Measurements from ENCODE around the gene DPYD.

Gene DPYD

GRCh38 chr1:97943354-97943753, 22.5 kb upstream of the DPYD start:
- Histone ChIP-seq H4K20me1 (ENCODE audit: low read depth, low read length) (no peaks in the 10 kb centered on the region), H3K4me2 (ENCODE audit: low read depth, low read length, poor library complexity, severe bottlenecking) (no peak overlapping the region), H3F3A (ENCODE audit: insufficient read depth) (no peaks in the 10 kb centered on the region), H3K4me3 (ENCODE audit: insufficient read depth, low read length, poor library complexity, severe bottlenecking) (no peak overlapping the region), H3K36me3 (ENCODE audit: low read length) (no peaks in the 10 kb centered on the region), H3K9ac (ENCODE audit: low read length) (no peak overlapping the region), H3K27ac (ENCODE audit: low read depth, low read length) (no peak overlapping the region), H3K9me2 (replicated peaks; ENCODE audit: insufficient read depth, low read length) (no peaks in the 10 kb centered on the region), H3K79me2 (ENCODE audit: insufficient read depth, low read length) (no peaks in the 10 kb centered on the region), H3K27me3 (ENCODE audit: low read length) (no peaks in the 10 kb centered on the region), H3K9me3 (ENCODE audit: insufficient read depth, low read length) (no peaks in the 10 kb centered on the region), H2AFZ (ENCODE audit: low read depth, low read length, severe bottlenecking) (no peak overlapping the region)
- no peak for TF ChIP-seq EZH2phosphoT487 (conservative IDR thresholded peaks at IDR 0.05; ENCODE audit: low read length)
- no peak for TF ChIP-seq CTCF (IDR thresholded peaks at IDR 0.05; ENCODE audit: insufficient read depth, low read length, poor library complexity, severe bottlenecking)

GRCh38 chr1:97942161-97943123, 21.6 kb upstream of the DPYD start:
- Histone ChIP-seq H3K27ac (ENCODE audit: low read depth, low read length) (no peak overlapping the region), H3K4me3 (ENCODE audit: insufficient read depth, low read length, poor library complexity, severe bottlenecking) (no peak overlapping the region), H3K27me3 (ENCODE audit: low read length) (no peaks in the 10 kb centered on the region), H3K9me3 (ENCODE audit: insufficient read depth, low read length) (no peaks in the 10 kb centered on the region), H4K20me1 (ENCODE audit: low read depth, low read length) (no peaks in the 10 kb centered on the region), H3K79me2 (ENCODE audit: insufficient read depth, low read length) (no peaks in the 10 kb centered on the region), H3K9ac (ENCODE audit: low read length) (no peak overlapping the region), H2AFZ (ENCODE audit: low read depth, low read length, severe bottlenecking) (no peak overlapping the region), H3K36me3 (ENCODE audit: low read length) (no peaks in the 10 kb centered on the region), H3K4me2 (ENCODE audit: low read depth, low read length, poor library complexity, severe bottlenecking) (no peak overlapping the region), H3F3A (ENCODE audit: insufficient read depth) (no peaks in the 10 kb centered on the region), H3K9me2 (replicated peaks; ENCODE audit: insufficient read depth, low read length) (no peaks in the 10 kb centered on the region)
- TF ChIP-seq EZH2phosphoT487 (conservative IDR thresholded peaks at IDR 0.05; ENCODE audit: low read length) = no peak
- no peak for TF ChIP-seq CTCF (IDR thresholded peaks at IDR 0.05; ENCODE audit: insufficient read depth, low read length, poor library complexity, severe bottlenecking)

- H3K4me3 ChIP-seq (ENCODE audit: insufficient read depth, low read length, poor library complexity, severe bottlenecking) = no peak overlapping the region
Measured at GRCh38 chr1:97938285-97938642, 17.4 kb upstream of the DPYD start.

More at GRCh38 chr1:97938285-97938642, 17.4 kb upstream of the DPYD start:
- no peak overlapping the region for H2AFZ ChIP-seq (ENCODE audit: low read depth, low read length, severe bottlenecking)
- H4K20me1 ChIP-seq (ENCODE audit: low read depth, low read length) = no peaks in the 10 kb centered on the region
- H3K4me2 ChIP-seq (ENCODE audit: low read depth, low read length, poor library complexity, severe bottlenecking) = no peak overlapping the region
- no peaks in the 10 kb centered on the region for H3K9me2 ChIP-seq (replicated peaks; ENCODE audit: insufficient read depth, low read length)
- no peaks in the 10 kb centered on the region for H3K9me3 ChIP-seq (ENCODE audit: insufficient read depth, low read length)
- no peaks in the 10 kb centered on the region for H3K36me3 ChIP-seq (ENCODE audit: low read length)
- no peaks in the 10 kb centered on the region for H3F3A ChIP-seq (ENCODE audit: insufficient read depth)
- no peak overlapping the region for H3K9ac ChIP-seq (ENCODE audit: low read length)
- H3K27me3 ChIP-seq (ENCODE audit: low read length) = no peaks in the 10 kb centered on the region
- H3K27ac ChIP-seq (ENCODE audit: low read depth, low read length) = no peak overlapping the region
- H3K79me2 ChIP-seq (ENCODE audit: insufficient read depth, low read length) = no peaks in the 10 kb centered on the region
- TF ChIP-seq EZH2phosphoT487 (conservative IDR thresholded peaks at IDR 0.05; ENCODE audit: low read length) (no peak), CTCF (IDR thresholded peaks at IDR 0.05; ENCODE audit: insufficient read depth, low read length, poor library complexity, severe bottlenecking) (no peak)

All from SU-DHL-6 (cell line).